ENCODE data around the gene SLC25A19. TPM values are rescaled to one million over a fixed set of nuclear protein-coding genes. Genes with fewer than 3 reads are reported as not detected.

SLC25A19 gene
- total and polyA plus RNA-seq, 9 of the 15 experiments (the other 6 are each of a cell fraction or from before 2014, with no cell fraction given): 33.4 to 76.6 (median 55.3) TPM

DNA sequence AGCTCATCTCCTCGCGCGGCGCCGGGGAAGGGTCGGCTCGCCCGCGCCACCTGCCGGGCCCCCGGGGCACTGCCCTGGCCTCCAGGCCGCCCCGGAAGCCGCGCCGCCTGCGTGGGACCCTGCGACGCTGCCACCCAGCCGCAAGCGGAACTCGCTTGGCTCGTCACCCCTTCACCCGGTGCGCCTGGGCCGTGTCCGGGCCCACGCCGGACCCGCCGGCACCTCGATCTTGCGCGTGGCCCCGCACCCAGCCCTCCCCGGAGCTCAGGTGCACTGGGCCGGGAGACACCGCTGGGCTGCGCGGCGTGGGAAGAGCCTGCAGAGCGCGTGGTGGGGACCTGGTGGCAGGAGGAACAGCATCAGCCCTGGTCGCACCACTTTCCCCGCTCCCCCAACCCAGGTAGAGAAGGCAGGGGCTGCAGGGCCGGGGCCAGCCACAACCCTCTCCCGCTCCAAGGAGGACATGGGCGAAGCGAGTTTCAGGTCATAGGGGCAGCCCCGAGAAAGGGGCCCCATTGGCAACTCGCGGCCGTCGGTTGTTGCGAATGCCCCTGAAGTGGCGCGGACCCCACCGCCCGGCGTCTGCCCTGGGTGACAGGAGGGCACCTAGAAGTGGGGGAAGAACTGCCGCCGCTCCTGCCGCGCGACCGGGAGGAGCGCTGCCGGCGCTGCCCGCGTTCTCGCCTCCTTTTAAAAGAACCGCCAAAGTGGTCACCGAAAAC lies 17.8 kb downstream of the SLC25A19 start (continued):
- TF ChIP-seq NRF1 (conservative IDR thresholded peaks at IDR 0.05 in 1 of 2, IDR thresholded peaks at IDR 0.05 in 1 of 2) (no peak), ZNF76 (CRISPR knock-in tag; IDR thresholded peaks at IDR 0.05; ENCODE audit: borderline replicate concordance) (no peak), C11orf30 (IDR thresholded peaks at IDR 0.05; ENCODE audit: low read depth) (peak; percentile 50; the same call in 1 of the 2 replicates), DACH1 (IDR thresholded peaks at IDR 0.05; ENCODE audit: partially characterized antibody) (no peak), SAFB2 (IDR thresholded peaks at IDR 0.05; ENCODE audit: borderline replicate concordance, low read depth, low read length, severe bottlenecking) (no peak), ATF7 (IDR thresholded peaks at IDR 0.05) (peak; percentile 55; the same call in 1 of the 2 replicates), ZNF12 (CRISPR knock-in tag; IDR thresholded peaks at IDR 0.05) (no peak), SRSF1 (IDR thresholded peaks at IDR 0.05; ENCODE audit: low read depth, low read length) (no peak), SPI1 (IDR thresholded peaks at IDR 0.05; ENCODE audit: borderline replicate concordance, low read depth, low read length) (0 out of 2 replicates have a peak, but pooled peaks have one; percentile 26), ILK (tag; IDR thresholded peaks at IDR 0.05; ENCODE audit: borderline replicate concordance, low read depth) (no peak), NUFIP1 (IDR thresholded peaks at IDR 0.05; ENCODE audit: partially characterized antibody) (no peak), KAT2B (IDR thresholded peaks at IDR 0.05; ENCODE audit: low read depth, low read length) (no peak)
- TF ChIP-seq, protein P1, sequence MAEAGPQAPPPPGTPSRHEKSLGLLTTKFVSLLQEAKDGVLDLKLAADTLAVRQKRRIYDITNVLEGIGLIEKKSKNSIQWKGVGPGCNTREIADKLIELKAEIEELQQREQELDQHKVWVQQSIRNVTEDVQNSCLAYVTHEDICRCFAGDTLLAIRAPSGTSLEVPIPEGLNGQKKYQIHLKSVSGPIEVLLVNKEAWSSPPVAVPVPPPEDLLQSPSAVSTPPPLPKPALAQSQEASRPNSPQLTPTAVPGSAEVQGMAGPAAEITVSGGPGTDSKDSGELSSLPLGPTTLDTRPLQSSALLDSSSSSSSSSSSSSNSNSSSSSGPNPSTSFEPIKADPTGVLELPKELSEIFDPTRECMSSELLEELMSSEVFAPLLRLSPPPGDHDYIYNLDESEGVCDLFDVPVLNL (CRISPR knock-in tag; IDR thresholded peaks at IDR 0.05; ENCODE audit: low read depth): peak; percentile 81; the same call in 1 of the 2 replicates
- TF ChIP-seq, protein P2, sequence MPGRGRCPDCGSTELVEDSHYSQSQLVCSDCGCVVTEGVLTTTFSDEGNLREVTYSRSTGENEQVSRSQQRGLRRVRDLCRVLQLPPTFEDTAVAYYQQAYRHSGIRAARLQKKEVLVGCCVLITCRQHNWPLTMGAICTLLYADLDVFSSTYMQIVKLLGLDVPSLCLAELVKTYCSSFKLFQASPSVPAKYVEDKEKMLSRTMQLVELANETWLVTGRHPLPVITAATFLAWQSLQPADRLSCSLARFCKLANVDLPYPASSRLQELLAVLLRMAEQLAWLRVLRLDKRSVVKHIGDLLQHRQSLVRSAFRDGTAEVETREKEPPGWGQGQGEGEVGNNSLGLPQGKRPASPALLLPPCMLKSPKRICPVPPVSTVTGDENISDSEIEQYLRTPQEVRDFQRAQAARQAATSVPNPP (IDR thresholded peaks at IDR 0.05; ENCODE audit: borderline replicate concordance, insufficient read depth, insufficient read length): no peak
- TF ChIP-seq, protein P3, sequence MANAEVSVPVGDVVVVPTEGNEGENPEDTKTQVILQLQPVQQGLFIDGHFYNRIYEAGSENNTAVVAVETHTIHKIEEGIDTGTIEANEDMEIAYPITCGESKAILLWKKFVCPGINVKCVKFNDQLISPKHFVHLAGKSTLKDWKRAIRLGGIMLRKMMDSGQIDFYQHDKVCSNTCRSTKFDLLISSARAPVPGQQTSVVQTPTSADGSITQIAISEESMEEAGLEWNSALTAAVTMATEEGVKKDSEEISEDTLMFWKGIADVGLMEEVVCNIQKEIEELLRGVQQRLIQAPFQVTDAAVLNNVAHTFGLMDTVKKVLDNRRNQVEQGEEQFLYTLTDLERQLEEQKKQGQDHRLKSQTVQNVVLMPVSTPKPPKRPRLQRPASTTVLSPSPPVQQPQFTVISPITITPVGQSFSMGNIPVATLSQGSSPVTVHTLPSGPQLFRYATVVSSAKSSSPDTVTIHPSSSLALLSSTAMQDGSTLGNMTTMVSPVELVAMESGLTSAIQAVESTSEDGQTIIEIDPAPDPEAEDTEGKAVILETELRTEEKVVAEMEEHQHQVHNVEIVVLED (CRISPR knock-in tag; IDR thresholded peaks at IDR 0.05): peak; percentile 74
- TF ChIP-seq, protein P4, sequence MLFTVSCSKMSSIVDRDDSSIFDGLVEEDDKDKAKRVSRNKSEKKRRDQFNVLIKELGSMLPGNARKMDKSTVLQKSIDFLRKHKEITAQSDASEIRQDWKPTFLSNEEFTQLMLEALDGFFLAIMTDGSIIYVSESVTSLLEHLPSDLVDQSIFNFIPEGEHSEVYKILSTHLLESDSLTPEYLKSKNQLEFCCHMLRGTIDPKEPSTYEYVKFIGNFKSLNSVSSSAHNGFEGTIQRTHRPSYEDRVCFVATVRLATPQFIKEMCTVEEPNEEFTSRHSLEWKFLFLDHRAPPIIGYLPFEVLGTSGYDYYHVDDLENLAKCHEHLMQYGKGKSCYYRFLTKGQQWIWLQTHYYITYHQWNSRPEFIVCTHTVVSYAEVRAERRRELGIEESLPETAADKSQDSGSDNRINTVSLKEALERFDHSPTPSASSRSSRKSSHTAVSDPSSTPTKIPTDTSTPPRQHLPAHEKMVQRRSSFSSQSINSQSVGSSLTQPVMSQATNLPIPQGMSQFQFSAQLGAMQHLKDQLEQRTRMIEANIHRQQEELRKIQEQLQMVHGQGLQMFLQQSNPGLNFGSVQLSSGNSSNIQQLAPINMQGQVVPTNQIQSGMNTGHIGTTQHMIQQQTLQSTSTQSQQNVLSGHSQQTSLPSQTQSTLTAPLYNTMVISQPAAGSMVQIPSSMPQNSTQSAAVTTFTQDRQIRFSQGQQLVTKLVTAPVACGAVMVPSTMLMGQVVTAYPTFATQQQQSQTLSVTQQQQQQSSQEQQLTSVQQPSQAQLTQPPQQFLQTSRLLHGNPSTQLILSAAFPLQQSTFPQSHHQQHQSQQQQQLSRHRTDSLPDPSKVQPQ (CRISPR knock-in tag; IDR thresholded peaks at IDR 0.05; ENCODE audit: borderline replicate concordance): no peak
- TF ChIP-seq, protein P5, sequence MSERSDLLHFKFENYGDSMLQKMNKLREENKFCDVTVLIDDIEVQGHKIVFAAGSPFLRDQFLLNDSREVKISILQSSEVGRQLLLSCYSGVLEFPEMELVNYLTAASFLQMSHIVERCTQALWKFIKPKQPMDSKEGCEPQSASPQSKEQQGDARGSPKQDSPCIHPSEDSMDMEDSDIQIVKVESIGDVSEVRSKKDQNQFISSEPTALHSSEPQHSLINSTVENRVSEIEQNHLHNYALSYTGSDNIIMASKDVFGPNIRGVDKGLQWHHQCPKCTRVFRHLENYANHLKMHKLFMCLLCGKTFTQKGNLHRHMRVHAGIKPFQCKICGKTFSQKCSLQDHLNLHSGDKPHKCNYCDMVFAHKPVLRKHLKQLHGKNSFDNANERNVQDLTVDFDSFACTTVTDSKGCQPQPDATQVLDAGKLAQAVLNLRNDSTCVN (CRISPR knock-in tag; IDR thresholded peaks at IDR 0.05): no peak
- TF ChIP-seq, protein P6, sequence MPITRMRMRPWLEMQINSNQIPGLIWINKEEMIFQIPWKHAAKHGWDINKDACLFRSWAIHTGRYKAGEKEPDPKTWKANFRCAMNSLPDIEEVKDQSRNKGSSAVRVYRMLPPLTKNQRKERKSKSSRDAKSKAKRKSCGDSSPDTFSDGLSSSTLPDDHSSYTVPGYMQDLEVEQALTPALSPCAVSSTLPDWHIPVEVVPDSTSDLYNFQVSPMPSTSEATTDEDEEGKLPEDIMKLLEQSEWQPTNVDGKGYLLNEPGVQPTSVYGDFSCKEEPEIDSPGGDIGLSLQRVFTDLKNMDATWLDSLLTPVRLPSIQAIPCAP (CRISPR knock-in tag; IDR thresholded peaks at IDR 0.05; ENCODE audit: borderline replicate concordance): no peak
